KMS-11 (cell line): ENCODE data around the gene SEC14L6.

ENCODE experiments used
- H2AFZ ChIP-seq: fragments of 200-600 bp; sonication (generic); 2 replicates; pipeline ENCODE4 v1.6.1; 2016; ENCODE audit warnings: antibody characterized with exemption, mixed run types, low read depth
- H3K27ac ChIP-seq: fragments of 200-600 bp; sonication (generic); 2 replicates; pipeline ENCODE4 v1.6.1; 2016; ENCODE audit warnings: mild to moderate bottlenecking, mixed run types
- H3K27me3 ChIP-seq: fragments of 200-600 bp; sonication (generic); 2 replicates; pipeline ENCODE4 v1.6.1; 2017; ENCODE audit warnings: mild to moderate bottlenecking, low read depth, mixed run types, moderate library complexity; ENCODE audit not compliant: insufficient read depth
- H3K36me3 ChIP-seq: fragments of 200-600 bp; sonication (generic); 2 replicates; pipeline ENCODE4 v1.6.1; 2017; ENCODE audit warnings: mild to moderate bottlenecking, mixed run types; ENCODE audit not compliant: insufficient read depth
- H3K4me1 ChIP-seq: fragments of 200-600 bp; sonication (generic); 2 replicates; pipeline ENCODE4 v1.6.1; 2016; ENCODE audit warnings: mild to moderate bottlenecking, low read depth, mixed run types; ENCODE audit not compliant: poor library complexity, severe bottlenecking
- H3K4me2 ChIP-seq: fragments of 200-600 bp; sonication (generic); 2 replicates; pipeline ENCODE4 v1.7.0; 2016; ENCODE audit warnings: mild to moderate bottlenecking, mixed run types
- H3K4me3 ChIP-seq: fragments of 200-600 bp; sonication (generic); IDR thresholded peaks from 2 replicates; pipeline ENCODE4 v1.6.1; 2017; ENCODE audit warnings: low read depth, low read length, mixed read lengths; ENCODE audit not compliant: insufficient read depth
- H3K79me2 ChIP-seq: fragments of 200-600 bp; sonication (generic); 2 replicates; pipeline ENCODE4 v1.6.1; 2016; ENCODE audit warnings: low read depth, mixed run types; ENCODE audit not compliant: insufficient read depth
- H3K9ac ChIP-seq: fragments of 200-600 bp; sonication (generic); 2 replicates; pipeline ENCODE4 v1.6.1; 2016; ENCODE audit warnings: mild to moderate bottlenecking, mixed run types
- H4K20me1 ChIP-seq: fragments of 200-600 bp; sonication (generic); 2 replicates; pipeline ENCODE4 v1.6.1; 2016; ENCODE audit warnings: mild to moderate bottlenecking, mixed run types; ENCODE audit not compliant: insufficient read depth
- TF ChIP-seq, protein P1 (sequence below): fragments of 200-600 bp; sonication (generic); conservative IDR thresholded peaks from 2 replicates; pipeline ENCODE4 v1.6.1; 2017; ENCODE audit warnings: low read depth, mild to moderate bottlenecking, antibody characterized with exemption, low read length, moderate library complexity, mixed read lengths

SEC14L6 gene

GRCh38 chr22:30591191-30591587 is 44.6 kb upstream of the SEC14L6 start:
- Histone ChIP-seq H3K9ac (peak overlapping the region; percentile 80), H3K4me2 (peak overlapping the region; percentile 96), H3K27ac (peak overlapping the region; percentile 81), H3K79me2 (peaks cover 30% of the 10 kb centered on the region), H3K36me3 (peaks cover 14% of the 10 kb centered on the region; the same call in 1 of the 2 replicates), H3K4me1 (peaks cover 15% of the 10 kb centered on the region), H4K20me1 (no peaks in the 10 kb centered on the region), H2AFZ (peak overlapping the region; percentile 37; the same call in 1 of the 2 replicates), H3K27me3 (peaks cover 16% of the 10 kb centered on the region; the same call in 1 of the 2 replicates), H3K4me3 (peak overlapping the region; percentile 69)
- TF ChIP-seq, protein P1, sequence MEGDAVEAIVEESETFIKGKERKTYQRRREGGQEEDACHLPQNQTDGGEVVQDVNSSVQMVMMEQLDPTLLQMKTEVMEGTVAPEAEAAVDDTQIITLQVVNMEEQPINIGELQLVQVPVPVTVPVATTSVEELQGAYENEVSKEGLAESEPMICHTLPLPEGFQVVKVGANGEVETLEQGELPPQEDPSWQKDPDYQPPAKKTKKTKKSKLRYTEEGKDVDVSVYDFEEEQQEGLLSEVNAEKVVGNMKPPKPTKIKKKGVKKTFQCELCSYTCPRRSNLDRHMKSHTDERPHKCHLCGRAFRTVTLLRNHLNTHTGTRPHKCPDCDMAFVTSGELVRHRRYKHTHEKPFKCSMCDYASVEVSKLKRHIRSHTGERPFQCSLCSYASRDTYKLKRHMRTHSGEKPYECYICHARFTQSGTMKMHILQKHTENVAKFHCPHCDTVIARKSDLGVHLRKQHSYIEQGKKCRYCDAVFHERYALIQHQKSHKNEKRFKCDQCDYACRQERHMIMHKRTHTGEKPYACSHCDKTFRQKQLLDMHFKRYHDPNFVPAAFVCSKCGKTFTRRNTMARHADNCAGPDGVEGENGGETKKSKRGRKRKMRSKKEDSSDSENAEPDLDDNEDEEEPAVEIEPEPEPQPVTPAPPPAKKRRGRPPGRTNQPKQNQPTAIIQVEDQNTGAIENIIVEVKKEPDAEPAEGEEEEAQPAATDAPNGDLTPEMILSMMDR: no peak

DNA sequence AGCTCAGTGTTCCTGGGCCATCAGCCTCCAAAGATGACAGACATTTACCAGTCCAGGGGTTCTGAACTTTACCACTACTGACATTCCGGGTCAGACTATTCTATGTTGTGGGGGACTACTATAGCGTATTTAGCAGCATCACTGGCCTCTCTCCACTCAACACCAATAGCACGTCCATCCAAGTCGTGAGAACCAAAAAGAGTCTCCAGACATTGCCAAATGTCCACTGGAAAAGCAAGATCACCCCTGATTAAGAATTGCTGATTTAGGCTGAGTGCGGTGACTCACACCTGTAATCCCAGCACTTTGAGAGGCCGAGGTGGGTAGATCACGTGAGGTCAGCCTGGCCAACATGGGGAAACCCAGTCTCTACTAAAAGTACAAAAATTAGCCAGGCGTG is 39.9 kb upstream of the SEC14L6 start:
- Histone ChIP-seq H3K4me2 (no peak overlapping the region), H3K4me3 (no peak overlapping the region), H3K36me3 (peaks cover 14% of the 10 kb centered on the region; the same call in 1 of the 2 replicates), H2AFZ (no peak overlapping the region), H3K4me1 (peaks cover 8% of the 10 kb centered on the region), H3K79me2 (peaks cover 27% of the 10 kb centered on the region), H3K27me3 (no peaks in the 10 kb centered on the region), H4K20me1 (no peaks in the 10 kb centered on the region), H3K9ac (no peak overlapping the region), H3K27ac (no peak overlapping the region)
- TF ChIP-seq, protein P1: no peak

GRCh38 chr22:30584441-30584840 is 37.9 kb upstream of the SEC14L6 start:
- Histone ChIP-seq H3K4me3 (no peak overlapping the region), H3K4me1 (no peaks in the 10 kb centered on the region), H4K20me1 (no peaks in the 10 kb centered on the region), H2AFZ (no peak overlapping the region), H3K36me3 (peaks cover 14% of the 10 kb centered on the region; the same call in 1 of the 2 replicates), H3K79me2 (peaks cover 7% of the 10 kb centered on the region; the same call in 1 of the 2 replicates), H3K27me3 (no peaks in the 10 kb centered on the region), H3K27ac (no peak overlapping the region), H3K9ac (no peak overlapping the region), H3K4me2 (no peak overlapping the region)
- TF ChIP-seq, protein P1: no peak

DNA sequence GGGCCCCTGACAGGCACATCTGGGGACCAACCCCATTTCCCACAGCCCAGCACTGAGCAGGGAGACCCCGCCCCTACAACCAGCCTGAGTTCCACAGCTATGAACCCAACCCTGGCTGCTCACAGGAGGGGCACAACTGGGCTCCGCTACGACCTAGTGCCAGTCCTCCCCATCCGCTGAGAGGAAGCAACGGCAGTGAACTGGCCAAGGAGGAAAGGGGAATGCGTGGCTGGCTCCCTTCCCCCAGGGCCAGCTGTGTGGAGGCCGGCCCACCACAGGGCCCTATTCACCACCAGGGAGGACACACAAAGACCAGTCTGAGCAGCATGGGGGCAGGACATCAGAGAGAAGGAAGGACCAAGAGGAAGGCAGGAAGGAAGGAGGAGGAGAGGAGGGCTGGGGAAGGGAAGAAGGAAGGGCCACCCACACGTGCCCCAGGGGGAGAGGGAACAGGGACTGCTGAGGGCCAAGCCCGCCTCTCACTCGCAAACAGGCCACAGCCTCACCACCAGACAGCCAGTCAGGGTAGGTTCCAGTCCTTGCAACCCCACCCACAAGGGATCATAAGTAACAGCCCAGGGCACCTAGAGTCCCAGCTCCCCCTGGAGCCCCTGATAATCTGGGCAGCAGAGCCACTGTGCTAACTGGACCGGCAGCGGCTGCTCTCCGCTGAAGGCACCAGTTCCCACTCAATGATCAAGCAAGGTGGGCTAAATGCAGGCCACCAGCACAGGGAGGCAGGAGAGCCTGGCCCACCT is 36.4 kb upstream of the SEC14L6 start:
- Histone ChIP-seq H4K20me1 (no peaks in the 10 kb centered on the region), H3K9ac (no peak overlapping the region), H3K79me2 (no peaks in the 10 kb centered on the region), H3K4me2 (no peak overlapping the region), H3K27me3 (no peaks in the 10 kb centered on the region), H2AFZ (no peak overlapping the region), H3K36me3 (peaks cover 11% of the 10 kb centered on the region; the same call in 1 of the 2 replicates), H3K27ac (no peak overlapping the region), H3K4me1 (no peaks in the 10 kb centered on the region), H3K4me3 (no peak overlapping the region)
- TF ChIP-seq, protein P1: no peak
